HG02763 (cell line): ENCODE data around the gene CDC73.
"Not testable (repeated sequence)": the region's sequence is repeated elsewhere in the genome, so short reads cannot be mapped to it uniquely, and the experiment has no call there.

Experiments
- ATAC-seq: cut with Tn5 transposase; IDR thresholded peaks from one replicate; pipeline ENCODE4 v1.9.1; 2021; ENCODE audit warnings: mild to moderate bottlenecking, moderate library complexity; ENCODE audit not compliant: unreplicated experiment

Gene CDC73

GRCh38 chr1:193176113-193176512 is 54.3 kb downstream of the CDC73 start:
- no peak for ATAC-seq

GRCh38 chr1:193176788-193177187 is 55.0 kb downstream of the CDC73 start:
- ATAC-seq, result no peak

GRCh38 chr1:193179094-193179493 is 57.3 kb downstream of the CDC73 start:
- no peak for ATAC-seq

- ATAC-seq, result no peak
Observed at GRCh38 chr1:193181536-193181935, 59.7 kb downstream of the CDC73 start.

GRCh38 chr1:193181985-193182384 is 60.2 kb downstream of the CDC73 start:
- no peak for ATAC-seq

- peak; percentile 58 for ATAC-seq
Observed at GRCh38 chr1:193183019-193183627, 61.3 kb downstream of the CDC73 start.

- no peak for ATAC-seq
Observed at GRCh38 chr1:193184776-193185175, 62.9 kb downstream of the CDC73 start.

- ATAC-seq, result no peak
Observed at GRCh38 chr1:193185211-193185610, 63.4 kb downstream of the CDC73 start.

- no peak for ATAC-seq
Observed at GRCh38 chr1:193185901-193186731, 64.3 kb downstream of the CDC73 start, which contains the start of gene B3GALT2. Gene B3GALT2 (minus strand): TSS chr1:193186613. CDS start chr1:193181562, 5,051 bp downstream.

GRCh38 chr1:193187114-193187513 is 65.3 kb downstream of the CDC73 start:
- no peak for ATAC-seq

- ATAC-seq, result not testable (repeated sequence)
Observed at GRCh38 chr1:193188915-193189314, 67.1 kb downstream of the CDC73 start.

- ATAC-seq, result no peak
Observed at GRCh38 chr1:193189442-193190095, 67.7 kb downstream of the CDC73 start.

- peak; percentile 62 for ATAC-seq
Observed at GRCh38 chr1:193190096-193190744, 68.4 kb downstream of the CDC73 start.

GRCh38 chr1:193192586-193192985 is 70.8 kb downstream of the CDC73 start:
- no peak for ATAC-seq

- ATAC-seq, result no peak
Observed at GRCh38 chr1:193199940-193200339, 78.1 kb downstream of the CDC73 start.

GRCh38 chr1:193201021-193201420 is 79.2 kb downstream of the CDC73 start:
- no peak for ATAC-seq

- ATAC-seq, result no peak
Observed at GRCh38 chr1:193210996-193211395, 89.2 kb downstream of the CDC73 start.

- peak; percentile 59 for ATAC-seq
Observed at GRCh38 chr1:193211539-193211938, 89.7 kb downstream of the CDC73 start.

- ATAC-seq, result no peak
Observed at GRCh38 chr1:193212637-193213036, 90.8 kb downstream of the CDC73 start.

GRCh38 chr1:193213998-193214397 is 92.2 kb downstream of the CDC73 start:
- no peak for ATAC-seq

- no peak for ATAC-seq
Observed at GRCh38 chr1:193216920-193217319, 95.1 kb downstream of the CDC73 start.
